NT2/D1 (cell line): ENCODE data around the gene PGGHG.

Experiments
- YY1 ChIP-seq: IDR thresholded peaks from 2 replicates; pipeline ENCODE4 v1.6.1; 2011; ENCODE audit not compliant: insufficient read length, insufficient read depth
- ZNF274 ChIP-seq: IDR thresholded peaks from 2 replicates; pipeline ENCODE4 v1.6.1; 2011; ENCODE audit warnings: mild to moderate bottlenecking, low read depth, low read length

DNA sequence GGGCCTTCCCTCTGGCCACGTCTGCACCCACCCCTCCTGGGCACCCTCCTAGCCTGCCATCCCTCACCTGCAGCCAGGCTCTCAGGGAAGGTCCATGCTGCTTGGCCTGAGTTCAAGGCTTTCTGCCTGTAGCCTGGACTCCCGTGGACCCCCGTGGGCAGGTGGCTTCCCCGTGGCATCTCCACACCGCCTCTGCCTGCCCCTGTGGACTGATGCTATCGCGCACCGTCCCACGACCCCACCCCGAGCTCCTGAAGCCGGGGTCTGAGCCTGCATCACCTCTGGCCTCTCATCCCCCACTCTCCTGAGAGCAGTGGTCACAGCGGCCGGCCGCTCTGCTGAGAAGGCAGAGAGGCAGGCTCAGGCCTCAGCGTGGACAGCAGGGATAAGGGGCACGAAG is 5.9 kb downstream of the PGGHG start:
- TF ChIP-seq YY1 = no peak
- TF ChIP-seq ZNF274 = no peak
